ENCODE data around the gene NDUFB1.

The NDUFB1 gene

GRCh38 chr14:92121670-92122350 lies at the start of gene NDUFB1, which contains the start of gene CPSF2:
Gene NDUFB1 (minus strand): TSS chr14:92121706. CDS start chr14:92117637, 4,069 bp downstream.
Gene CPSF2 (plus strand): TSS chr14:92121969. CDS start chr14:92130985, 9,016 bp downstream.
- DNase-seq = peak; percentile 92

DNA sequence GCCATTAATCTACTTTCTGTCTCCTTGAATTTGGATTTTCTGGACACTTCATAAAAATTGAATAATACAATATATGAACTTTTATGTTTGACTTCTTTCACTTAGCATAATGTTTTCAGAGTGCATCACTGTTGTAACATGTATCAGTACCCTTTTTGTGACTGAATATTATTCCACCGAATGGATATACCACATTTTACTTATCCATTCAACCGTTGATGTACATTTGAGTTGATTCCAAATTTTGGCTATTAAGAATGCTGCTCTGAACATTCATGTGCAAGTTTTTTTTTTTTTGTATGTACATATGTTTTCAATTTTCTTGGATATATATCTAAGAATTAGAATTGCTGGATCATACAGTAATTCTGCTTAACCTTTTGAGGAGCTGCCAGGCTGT lies 43.5 kb upstream of the NDUFB1 start:
- no peak for DNase-seq

DNA sequence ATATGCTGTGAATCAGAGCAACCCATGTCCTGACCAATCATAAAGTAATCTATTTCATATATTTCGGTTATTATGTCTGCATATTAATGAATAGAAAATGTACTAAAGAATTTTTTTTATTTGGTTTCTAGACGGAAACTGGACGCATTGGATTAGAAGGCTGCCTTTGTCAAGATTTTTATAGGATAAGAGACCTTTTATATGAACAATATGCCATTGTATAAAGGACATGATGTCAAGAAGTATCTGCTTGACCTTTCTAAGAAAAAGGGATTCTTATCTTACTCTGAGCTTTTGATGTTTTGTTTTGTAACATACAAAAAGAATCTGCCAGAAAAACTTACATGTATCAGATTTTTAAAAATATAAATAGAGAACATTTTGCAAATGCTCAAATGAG lies 40.0 kb upstream of the NDUFB1 start:
- no peak for DNase-seq

DNA sequence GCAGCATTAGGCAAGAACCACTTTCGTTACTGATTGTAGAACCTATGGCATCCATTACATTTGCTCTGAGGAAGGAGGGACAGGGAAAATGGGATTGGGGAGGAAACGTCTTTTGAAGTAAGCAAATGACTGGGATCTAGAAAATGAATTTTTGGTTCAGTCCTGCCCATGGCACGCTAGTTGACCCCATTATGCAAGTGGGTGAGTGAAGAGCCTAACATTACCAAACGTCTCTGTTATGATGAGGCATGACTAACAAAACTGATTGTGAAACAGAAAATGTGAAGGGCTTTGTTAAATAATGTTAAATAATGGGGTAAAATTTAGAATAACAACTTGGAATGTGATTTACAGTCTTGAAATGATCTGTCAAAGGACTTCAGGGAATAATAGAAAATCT lies 39.1 kb upstream of the NDUFB1 start:
- DNase-seq = no peak

DNA sequence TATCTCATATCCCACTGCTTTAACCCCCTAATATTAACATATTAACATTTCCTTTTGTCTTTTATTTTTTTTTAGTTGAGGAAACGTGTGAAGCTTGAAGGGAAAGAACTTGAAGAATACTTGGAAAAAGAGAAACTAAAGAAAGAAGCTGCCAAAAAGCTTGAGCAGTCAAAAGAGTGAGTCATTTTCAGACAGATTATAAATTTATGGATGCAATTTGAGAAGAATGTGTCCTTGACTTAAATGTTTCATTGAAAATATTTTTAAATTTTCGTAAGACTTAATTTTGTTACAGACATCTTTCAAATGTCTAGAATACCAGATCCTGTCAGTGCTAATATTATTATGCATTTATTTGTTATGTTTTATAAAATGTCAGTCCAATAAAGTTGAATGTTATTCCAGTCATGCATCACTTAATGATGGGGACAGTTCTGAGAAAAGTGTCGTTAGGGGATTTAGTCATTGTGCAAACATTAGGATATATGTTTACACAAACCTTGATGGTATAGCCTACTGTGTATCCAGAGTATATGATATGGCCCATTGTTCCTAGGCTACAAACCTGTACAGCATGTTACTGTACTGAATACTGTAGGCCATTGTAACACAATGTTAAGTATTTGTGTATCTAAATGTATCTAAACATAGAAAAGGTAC lies 32.9 kb upstream of the NDUFB1 start:
- no peak for DNase-seq

- DNase-seq = no peak
Observed at GRCh38 chr14:92153581-92153980, 32.1 kb upstream of the NDUFB1 start.

GRCh38 chr14:92144708-92145107 lies 23.2 kb upstream of the NDUFB1 start:
- DNase-seq = no peak

DNA sequence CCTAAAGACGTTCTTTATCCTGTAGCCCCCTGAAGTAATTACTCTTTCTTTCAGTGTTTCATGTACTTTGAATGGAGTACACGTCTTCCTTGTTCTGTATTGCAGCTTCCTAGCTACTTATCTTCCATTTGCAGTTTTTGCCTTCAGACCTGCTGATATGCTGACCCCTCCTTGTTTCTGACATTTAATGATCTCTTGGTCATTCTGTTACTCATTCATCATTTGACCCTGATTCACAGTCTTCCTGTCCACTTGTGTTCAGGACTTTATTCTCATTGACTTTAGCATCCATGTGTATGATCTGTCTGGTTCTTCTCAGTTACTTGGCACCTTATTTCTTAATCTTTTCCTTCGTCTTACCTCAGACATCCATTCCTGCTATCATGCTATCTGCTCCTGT lies 22.5 kb upstream of the NDUFB1 start:
- no peak for DNase-seq

GRCh38 chr14:92143309-92143708 lies 21.8 kb upstream of the NDUFB1 start:
- no peak for DNase-seq

DNA sequence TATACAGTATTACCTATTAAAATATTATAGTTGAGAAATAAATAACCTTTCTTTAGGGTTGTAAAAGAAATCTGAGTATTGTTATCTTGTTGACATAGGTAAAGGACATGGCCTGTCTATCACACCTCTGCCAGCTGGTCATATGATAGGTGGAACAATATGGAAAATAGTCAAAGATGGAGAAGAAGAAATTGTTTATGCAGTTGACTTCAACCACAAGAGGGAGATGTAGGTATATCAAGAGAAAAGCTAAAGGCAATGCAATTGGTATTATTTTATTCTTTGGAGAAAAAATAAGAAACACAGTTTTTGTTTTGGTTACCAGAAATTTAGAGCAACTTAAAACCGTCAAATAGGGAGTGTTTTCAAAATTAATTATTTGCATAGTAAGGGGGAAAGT lies 13.8 kb upstream of the NDUFB1 start:
- DNase-seq = no peak

GRCh38 chr14:92134456-92134855 lies 12.9 kb upstream of the NDUFB1 start:
- DNase-seq = no peak

- DNase-seq = peak; percentile 4
Observed at GRCh38 chr14:92122761-92123160, 1.3 kb upstream of the NDUFB1 start.

DNA sequence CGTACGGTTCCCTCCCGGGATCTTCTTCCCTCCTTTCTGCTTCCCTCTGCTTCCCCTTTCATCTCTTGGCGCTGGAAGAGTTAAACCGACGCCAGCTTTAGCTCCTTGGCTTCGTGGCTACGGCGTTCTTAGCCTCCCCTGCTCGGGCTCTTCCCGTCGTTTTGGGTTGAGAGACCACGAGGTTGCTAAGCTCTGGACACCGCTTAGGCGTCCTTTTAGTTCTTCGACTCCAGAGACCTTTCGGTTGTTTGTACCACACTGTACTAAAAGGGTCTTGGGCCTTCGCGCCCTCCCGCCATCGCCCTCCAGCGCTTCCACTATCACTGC lies 808 bp upstream of the NDUFB1 start:
- peak; percentile 17 for DNase-seq

DNA sequence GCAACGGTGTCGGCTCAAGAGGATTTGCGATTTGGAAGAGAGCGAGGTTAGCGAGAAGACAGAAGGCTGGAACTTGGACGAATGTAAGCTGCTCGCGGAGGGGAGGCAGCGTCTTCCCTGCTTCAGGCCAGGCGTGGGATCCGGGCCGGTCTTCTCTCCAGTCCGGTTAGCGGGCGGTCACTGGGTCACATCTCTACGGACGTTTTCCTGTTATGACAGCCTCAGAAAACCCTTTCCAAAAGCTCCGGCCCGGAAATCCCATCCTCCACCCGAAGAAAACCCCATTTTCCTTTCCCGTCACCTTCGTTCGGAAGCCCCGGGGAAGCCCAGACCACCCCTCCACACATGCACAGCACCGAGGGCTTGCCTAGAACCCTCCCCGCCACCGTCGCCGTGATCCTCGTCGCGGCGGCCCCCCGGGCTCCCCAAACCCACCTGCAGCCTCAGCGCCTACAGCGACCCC lies 268 bp downstream of the NDUFB1 start:
- no peak for DNase-seq

DNA sequence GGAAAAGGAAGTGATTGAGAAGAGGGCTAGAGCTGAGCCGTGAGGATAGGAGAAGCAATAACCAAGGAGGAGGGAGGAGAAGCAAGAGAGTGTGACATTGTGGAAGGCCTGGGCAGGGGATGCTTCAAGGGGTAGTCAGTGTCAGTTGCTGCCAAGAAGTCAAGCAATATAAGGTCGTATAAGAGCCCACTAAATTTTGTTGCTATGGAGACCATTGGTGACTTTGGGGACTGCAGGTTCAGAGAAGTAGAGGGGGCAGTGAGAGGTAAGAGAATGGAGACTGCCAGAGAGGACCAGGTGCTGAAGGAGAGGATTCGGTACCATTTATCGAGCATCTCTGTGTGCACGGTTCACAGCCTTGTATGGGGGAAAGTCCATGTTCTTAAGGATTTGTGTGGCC lies 12.0 kb downstream of the NDUFB1 start:
- no peak for DNase-seq

GRCh38 chr14:92108345-92109254 lies 12.9 kb downstream of the NDUFB1 start:
- peak; percentile 29 for DNase-seq

DNA sequence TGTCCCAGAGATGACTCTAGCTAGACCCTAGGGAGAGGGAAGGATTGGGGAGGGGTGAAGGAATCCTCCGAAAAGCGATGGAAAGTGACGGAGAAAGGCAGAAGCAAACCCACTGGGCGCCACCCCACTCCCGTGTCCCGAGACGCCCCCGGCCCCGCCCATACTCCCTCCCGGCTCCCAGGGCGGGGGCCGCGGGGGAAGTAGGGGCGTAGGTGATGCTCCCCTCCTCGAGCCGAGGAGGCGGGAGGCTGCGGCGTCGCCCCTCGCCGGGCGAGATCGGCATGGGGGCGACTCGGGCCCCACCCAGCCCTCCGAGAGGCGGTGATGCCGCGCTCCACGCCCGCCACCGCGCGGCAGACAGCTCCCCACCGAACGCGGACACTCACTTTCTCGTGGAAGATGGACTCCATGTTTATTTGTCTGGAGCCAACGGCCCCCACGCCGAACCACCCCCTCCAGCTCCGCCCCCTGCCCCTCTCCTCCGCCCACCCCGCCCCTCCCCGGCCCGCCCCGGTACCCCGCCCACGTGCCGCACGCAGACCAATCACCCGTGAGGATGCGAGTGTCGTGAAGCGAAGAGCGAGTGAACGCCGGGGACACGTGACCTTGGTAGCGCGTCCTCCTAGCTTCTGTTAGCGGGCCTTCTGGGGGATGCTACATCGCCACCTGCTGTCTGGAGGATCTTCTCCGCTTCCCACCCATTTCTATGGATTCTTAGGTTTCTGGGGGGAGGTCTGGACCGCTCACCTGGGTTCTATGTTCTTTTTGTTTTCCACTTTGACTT lies 15.2 kb downstream of the NDUFB1 start, which contains the start of gene ATXN3:
ATXN3 (minus strand) TSS at position 440 of the 784 bp plus-strand sequence; CDS start at position 410, 30 bp downstream.
- DNase-seq = peak; percentile 97

- DNase-seq = peak; percentile 18
Observed at GRCh38 chr14:92105893-92106142, 15.7 kb downstream of the NDUFB1 start.

DNA sequence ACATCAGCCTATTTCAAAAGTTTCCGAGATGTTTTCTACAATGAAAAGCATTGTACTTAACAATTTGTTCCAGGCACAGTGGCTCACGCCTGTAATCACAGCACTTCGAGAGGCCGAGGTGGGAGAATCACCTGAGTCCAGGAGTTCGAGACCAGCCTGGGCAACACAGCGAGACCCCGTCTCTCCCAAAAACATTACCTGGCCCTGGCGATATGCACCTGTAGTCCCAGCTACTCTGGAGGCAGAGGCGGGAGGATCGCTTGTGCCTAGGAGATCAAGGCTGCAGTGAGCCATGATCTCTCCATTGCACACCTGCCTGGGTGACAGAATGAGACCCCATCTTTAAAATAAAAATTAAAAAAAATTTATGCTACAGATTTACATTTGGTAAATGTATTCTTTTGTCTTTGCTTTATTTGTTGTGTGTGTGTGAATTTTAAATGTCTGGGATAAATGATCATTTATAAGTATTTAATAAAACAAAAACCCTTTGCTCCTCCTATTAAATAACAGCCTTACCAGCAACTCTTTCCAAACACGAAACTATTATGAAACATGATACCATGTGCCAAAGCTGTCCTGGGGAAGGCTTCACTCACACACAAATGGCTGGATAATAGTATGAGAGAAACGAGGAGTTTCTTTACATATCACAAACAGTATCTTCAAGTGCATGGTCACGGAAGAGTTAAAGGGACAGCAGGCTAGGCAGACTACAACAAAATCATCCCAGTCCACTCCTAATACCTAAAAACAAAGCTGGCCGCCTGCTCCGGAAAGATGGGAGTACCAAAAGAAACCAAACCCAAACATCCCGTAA lies 16.2 kb downstream of the NDUFB1 start:
- DNase-seq = no peak

- no peak for DNase-seq
Observed at GRCh38 chr14:92103363-92103989, 18.0 kb downstream of the NDUFB1 start.

- DNase-seq = no peak
Observed at GRCh38 chr14:92099802-92100201, 21.7 kb downstream of the NDUFB1 start.

GRCh38 chr14:92093320-92093719 lies 28.2 kb downstream of the NDUFB1 start:
- no peak for DNase-seq
